ENCODE data around the gene LMAN1L.

The LMAN1L gene

DNA sequence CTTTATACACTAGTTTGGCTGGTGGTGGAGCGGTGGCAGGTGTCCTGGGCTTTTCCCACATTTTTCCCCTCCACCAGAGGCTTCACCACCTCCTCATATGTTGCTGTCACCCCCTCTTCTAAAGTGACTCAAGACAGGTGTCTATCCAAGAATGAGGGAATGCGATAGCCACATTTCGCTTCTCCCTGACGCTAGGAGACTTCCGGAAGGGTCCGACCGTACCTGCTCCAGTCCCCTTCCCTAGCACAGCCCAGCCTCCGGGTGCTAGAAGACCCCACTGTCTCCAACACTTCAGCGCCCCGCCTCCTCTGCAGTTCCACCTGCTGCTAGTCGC, 60.0 kb downstream of the LMAN1L start:
- no peak for DNase-seq
- H3K36me3 ChIP-seq (replicated peaks; ENCODE audit: insufficient read depth, low read length): no peaks in the 10 kb centered on the region
- H3F3A ChIP-seq (ENCODE audit: insufficient read depth, low read length): peaks cover 15% of the 10 kb centered on the region
- TF ChIP-seq EZH2phosphoT487 (IDR thresholded peaks at IDR 0.05; ENCODE audit: low read length) (no peak), EZH2 (optimal IDR thresholded peaks at IDR 0.05; ENCODE audit: low read depth, low read length) (no peak)
- TF ChIP-seq, protein P1, sequence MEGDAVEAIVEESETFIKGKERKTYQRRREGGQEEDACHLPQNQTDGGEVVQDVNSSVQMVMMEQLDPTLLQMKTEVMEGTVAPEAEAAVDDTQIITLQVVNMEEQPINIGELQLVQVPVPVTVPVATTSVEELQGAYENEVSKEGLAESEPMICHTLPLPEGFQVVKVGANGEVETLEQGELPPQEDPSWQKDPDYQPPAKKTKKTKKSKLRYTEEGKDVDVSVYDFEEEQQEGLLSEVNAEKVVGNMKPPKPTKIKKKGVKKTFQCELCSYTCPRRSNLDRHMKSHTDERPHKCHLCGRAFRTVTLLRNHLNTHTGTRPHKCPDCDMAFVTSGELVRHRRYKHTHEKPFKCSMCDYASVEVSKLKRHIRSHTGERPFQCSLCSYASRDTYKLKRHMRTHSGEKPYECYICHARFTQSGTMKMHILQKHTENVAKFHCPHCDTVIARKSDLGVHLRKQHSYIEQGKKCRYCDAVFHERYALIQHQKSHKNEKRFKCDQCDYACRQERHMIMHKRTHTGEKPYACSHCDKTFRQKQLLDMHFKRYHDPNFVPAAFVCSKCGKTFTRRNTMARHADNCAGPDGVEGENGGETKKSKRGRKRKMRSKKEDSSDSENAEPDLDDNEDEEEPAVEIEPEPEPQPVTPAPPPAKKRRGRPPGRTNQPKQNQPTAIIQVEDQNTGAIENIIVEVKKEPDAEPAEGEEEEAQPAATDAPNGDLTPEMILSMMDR (IDR thresholded peaks at IDR 0.05; ENCODE audit: low read length): no peak
- peak overlapping the region; percentile 56 for H3K4me2 ChIP-seq (ENCODE audit: low read depth, low read length)
- peak overlapping the region; percentile 81 for H3K4me3 ChIP-seq (ENCODE audit: low read length)
- 0 out of 2 replicates have a peak, but pooled peaks cover 6% of the 10 kb centered on the region for H4K20me1 ChIP-seq (ENCODE audit: insufficient read depth, low read length)
- peaks cover 52% of the 10 kb centered on the region for H3K79me2 ChIP-seq (ENCODE audit: low read length)
- peak overlapping the region; percentile 74; the same call in 1 of the 2 replicates for H2AFZ ChIP-seq (ENCODE audit: low read length)
- peak overlapping the region; percentile 85 for H3K9ac ChIP-seq (ENCODE audit: low read length)
- peaks cover 25% of the 10 kb centered on the region for H3K4me1 ChIP-seq (ENCODE audit: low read length)
- peak overlapping the region; percentile 62; the same call in 1 of the 2 replicates for H3K27ac ChIP-seq (ENCODE audit: low read length)
- no peaks in the 10 kb centered on the region for H3K9me2 ChIP-seq (replicated peaks; ENCODE audit: insufficient read depth, low read length)
- H3K9me3 ChIP-seq (replicated peaks; ENCODE audit: insufficient read depth, low read length): no peaks in the 10 kb centered on the region
- no peaks in the 10 kb centered on the region for H3K27me3 ChIP-seq (replicated peaks; ENCODE audit: insufficient read depth, low read length)

DNA sequence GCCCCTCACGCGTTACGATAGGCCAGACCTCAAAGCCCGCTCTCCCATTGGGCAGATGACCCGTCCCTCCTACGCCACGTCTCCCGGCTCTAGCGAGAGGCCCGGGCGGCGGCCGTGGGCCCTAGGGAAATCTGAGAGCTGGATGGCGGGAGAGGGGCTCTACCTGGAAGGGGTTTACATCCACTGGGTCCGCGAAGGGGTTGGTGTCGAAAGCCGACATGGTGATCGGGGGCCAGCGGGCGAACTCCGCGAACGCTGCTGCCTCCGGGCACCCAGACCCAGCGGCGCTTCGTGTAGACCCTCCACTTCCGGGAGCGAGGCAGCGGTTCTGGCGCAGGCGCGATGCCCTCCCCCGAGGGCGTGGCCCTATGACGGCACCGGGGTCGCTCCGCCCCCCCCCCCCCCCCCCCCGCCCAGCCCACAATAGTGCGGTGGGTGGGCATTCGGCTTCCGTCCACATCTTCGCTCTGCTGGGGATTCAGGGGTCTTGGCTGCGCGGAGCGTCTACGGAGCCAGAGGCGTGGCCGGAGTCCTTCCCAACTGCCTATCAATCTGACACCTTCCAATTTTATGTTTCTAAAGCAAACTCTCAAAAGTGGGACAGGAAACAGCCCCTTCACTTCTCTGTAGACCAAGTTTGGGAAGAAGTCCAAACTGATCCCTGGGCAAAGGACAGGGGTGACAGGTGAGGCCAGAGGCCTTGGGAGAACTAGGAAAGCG, 60.6 kb downstream of the LMAN1L start, which contains the start of gene SCAMP2:
TSS of gene SCAMP2 (minus strand) at position 330 of the 720 bp plus-strand sequence. CDS start at position 220, 110 bp downstream.
- Histone ChIP-seq H3K79me2 (ENCODE audit: low read length) (peaks cover 47% of the 10 kb centered on the region), H3K9ac (ENCODE audit: low read length) (peak within 1 kb of the TSS; percentile 85), H3K27me3 (replicated peaks; ENCODE audit: insufficient read depth, low read length) (no peaks in the 10 kb centered on the region), H4K20me1 (ENCODE audit: insufficient read depth, low read length) (0 out of 2 replicates have a peak, but pooled peaks cover 6% of the 10 kb centered on the region), H3K9me3 (replicated peaks; ENCODE audit: insufficient read depth, low read length) (no peaks in the 10 kb centered on the region), H3K4me3 (ENCODE audit: low read length) (peak within 1 kb of the TSS; percentile 85), H3F3A (ENCODE audit: insufficient read depth, low read length) (peaks cover 15% of the 10 kb centered on the region), H3K4me2 (ENCODE audit: low read depth, low read length) (peak within 1 kb of the TSS; percentile 94), H3K36me3 (replicated peaks; ENCODE audit: insufficient read depth, low read length) (no peaks in the 10 kb centered on the region), H3K27ac (ENCODE audit: low read length) (peak within 1 kb of the TSS; percentile 62; the same call in 1 of the 2 replicates), H3K4me1 (ENCODE audit: low read length) (peaks cover 25% of the 10 kb centered on the region), H3K9me2 (replicated peaks; ENCODE audit: insufficient read depth, low read length) (no peaks in the 10 kb centered on the region), H2AFZ (ENCODE audit: low read length) (peak within 1 kb of the TSS; percentile 98)
- DNase-seq: peak; percentile 96
- TF ChIP-seq EZH2 (optimal IDR thresholded peaks at IDR 0.05; ENCODE audit: low read depth, low read length) (no peak), EZH2phosphoT487 (IDR thresholded peaks at IDR 0.05; ENCODE audit: low read length) (no peak)
- TF ChIP-seq, protein P1 (IDR thresholded peaks at IDR 0.05; ENCODE audit: low read length): no peak

DNA sequence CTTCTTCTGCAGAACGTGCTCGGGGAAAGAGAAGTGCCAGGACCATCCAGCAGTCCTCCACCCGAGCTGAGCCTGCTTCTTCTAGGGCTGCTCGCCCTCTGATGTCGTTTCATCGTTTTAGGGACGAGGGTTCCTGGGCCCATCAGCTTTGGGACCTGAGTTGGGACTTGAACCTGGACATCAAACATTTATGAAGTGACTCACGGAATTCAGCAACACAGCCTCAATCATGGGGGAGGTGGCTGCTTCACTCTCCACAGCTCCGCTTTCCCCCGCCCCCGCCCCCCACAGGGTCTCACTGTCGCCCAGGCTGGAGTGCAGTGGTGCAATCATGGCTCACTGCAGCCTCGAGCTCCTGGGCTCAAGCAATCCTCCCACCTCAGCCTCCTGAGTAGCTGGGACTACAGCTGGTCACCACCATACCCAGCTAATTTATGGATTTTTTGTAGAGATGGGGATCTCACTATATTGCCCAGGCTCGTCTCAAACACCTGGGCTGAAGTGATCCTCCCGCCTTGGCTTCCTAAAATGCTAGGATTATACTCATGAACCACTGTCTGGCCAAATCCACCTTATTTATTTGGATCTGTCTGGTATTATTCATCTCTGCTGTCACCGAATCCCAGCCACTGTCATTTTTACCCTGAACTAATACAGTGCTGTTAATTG, 61.3 kb downstream of the LMAN1L start:
- H3K9ac ChIP-seq (ENCODE audit: low read length): peak overlapping the region; percentile 63; the same call in 1 of the 2 replicates
- no peaks in the 10 kb centered on the region for H3K36me3 ChIP-seq (replicated peaks; ENCODE audit: insufficient read depth, low read length)
- H3K4me2 ChIP-seq (ENCODE audit: low read depth, low read length): peak overlapping the region; percentile 94
- peak overlapping the region; percentile 98 for H2AFZ ChIP-seq (ENCODE audit: low read length)
- peaks cover 15% of the 10 kb centered on the region for H3F3A ChIP-seq (ENCODE audit: insufficient read depth, low read length)
- no peak for TF ChIP-seq EZH2phosphoT487 (IDR thresholded peaks at IDR 0.05; ENCODE audit: low read length)
- TF ChIP-seq EZH2 (optimal IDR thresholded peaks at IDR 0.05; ENCODE audit: low read depth, low read length): no peak
- TF ChIP-seq, protein P1 (IDR thresholded peaks at IDR 0.05; ENCODE audit: low read length): no peak
- no peaks in the 10 kb centered on the region for H3K9me2 ChIP-seq (replicated peaks; ENCODE audit: insufficient read depth, low read length)
- peak overlapping the region; percentile 5; the same call in 1 of the 2 replicates for H3K27ac ChIP-seq (ENCODE audit: low read length)
- peaks cover 25% of the 10 kb centered on the region for H3K4me1 ChIP-seq (ENCODE audit: low read length)
- H3K4me3 ChIP-seq (ENCODE audit: low read length): peak overlapping the region; percentile 85
- peak; percentile 30 for DNase-seq
- H4K20me1 ChIP-seq (ENCODE audit: insufficient read depth, low read length): 0 out of 2 replicates have a peak, but pooled peaks cover 6% of the 10 kb centered on the region
- H3K9me3 ChIP-seq (replicated peaks; ENCODE audit: insufficient read depth, low read length): no peaks in the 10 kb centered on the region
- H3K27me3 ChIP-seq (replicated peaks; ENCODE audit: insufficient read depth, low read length): no peaks in the 10 kb centered on the region
- peaks cover 40% of the 10 kb centered on the region for H3K79me2 ChIP-seq (ENCODE audit: low read length)
